ENCODE data around the gene SSH3. TPM values are rescaled to one million over a fixed set of nuclear protein-coding genes. Genes with fewer than 3 reads are reported as not detected.

SSH3 gene
- total RNA-seq, 2 donors from 2014 or later: 16.2 to 30.6 TPM

- H3K9me3 ChIP-seq: no peaks in the 10 kb centered on the region
- peak; percentile 36 for ATAC-seq
- no peak overlapping the region for H3K4me3 ChIP-seq
- 0 to 26% methylated on average over 1 to 3 of the region's 3 CpGs for WGBS, 2 donors
- no peaks in the 10 kb centered on the region for H3K27me3 ChIP-seq
- no peaks in the 10 kb centered on the region for H3K36me3 ChIP-seq (replicated peaks in 1 of 2; ENCODE audit: insufficient read depth in 1 of 2, low read depth in 2 of 2)
- DNase-seq: peak; percentile 74 to 80 (median 76)
- intact Hi-C loops (cut with DNase I): no loop called here
- peaks cover 51% of the 10 kb centered on the region for H3K4me1 ChIP-seq
- peak overlapping the region in 3 of 4 donors; percentile 98 to 100 (median 99) for H3K27ac ChIP-seq
- TF ChIP-seq POLR2A (IDR thresholded peaks at IDR 0.05) (peak in 1 of 3 donors; percentile 36), CTCF (IDR thresholded peaks at IDR 0.05) (peak; percentile 84 to 98 (median 94))
These were observed 53.7 kb downstream of the SSH3 start for GRCh38 chr11:67356864-67357561.

- no peak overlapping the region for H3K4me3 ChIP-seq
- no peak overlapping the region for H3K27ac ChIP-seq
- peaks cover 41% of the 10 kb centered on the region for H3K4me1 ChIP-seq
- no peak for ATAC-seq
- H3K36me3 ChIP-seq (replicated peaks in 1 of 2; ENCODE audit: insufficient read depth in 1 of 2, low read depth in 2 of 2): no peaks in the 10 kb centered on the region
- intact Hi-C loops (cut with DNase I): no loop called here
- TF ChIP-seq POLR2A (IDR thresholded peaks at IDR 0.05) (no peak), CTCF (IDR thresholded peaks at IDR 0.05) (no peak)
- 73 to 74% methylated on average over 11 to 12 of the region's 12 CpGs for WGBS, 2 donors
- DNase-seq: peak in 1 of 4 donors; percentile 47
- no peaks in the 10 kb centered on the region for H3K27me3 ChIP-seq
- H3K9me3 ChIP-seq: no peaks in the 10 kb centered on the region
These were observed 54.7 kb downstream of the SSH3 start for GRCh38 chr11:67357831-67358670.

Small RNA genes within 50 kb of the gene (small RNA-seq; reads per million reads assigned to genes)
- not detected for gene RN7SKP239

Other genes with a start within 250 kb of the SSH3 start
- gene RHOD, start 246.7 kb upstream of the SSH3 start, total RNA-seq: 10 to 100 TPM; 19.1 to 33.5 TPM
- 10 to 100 TPM; 26.5 to 29.0 TPM for gene KDM2A, start 184.3 kb upstream of the SSH3 start, total RNA-seq
- gene GRK2, start 37.1 kb upstream of the SSH3 start, total RNA-seq: 10 to 100 TPM; 27.4 to 36.3 TPM
- gene ANKRD13D, start 14.2 kb upstream of the SSH3 start, total RNA-seq: 10 to 100 TPM; 18.2 to 39.6 TPM
- 100 to 1,000 TPM in 1 of 2 donors, 10 to 100 TPM in 1; 82.1 to 103 TPM for gene POLD4, start 50.0 kb downstream of the SSH3 start, total RNA-seq
- 10 to 100 TPM in 1 of 2 donors, 1 to 10 TPM in 1; 2.3 to 14.5 TPM for gene CLCF1, start 70.1 kb downstream of the SSH3 start, total RNA-seq
- gene RAD9A, start 88.5 kb downstream of the SSH3 start, total RNA-seq: 10 to 100 TPM; 22.6 to 49.4 TPM
- 100 to 1,000 TPM in 1 of 2 donors, 10 to 100 TPM in 1; 81.1 to 104 TPM for gene PPP1CA, start 98.3 kb downstream of the SSH3 start, total RNA-seq
- gene TBC1D10C, start 100.6 kb downstream of the SSH3 start, total RNA-seq: 1 to 10 TPM; 1.6 to 4.3 TPM
- 1 to 10 TPM; 2.1 to 2.6 TPM for gene CARNS1, start 112.1 kb downstream of the SSH3 start, total RNA-seq
- 10 to 100 TPM; 34.9 to 36.1 TPM for gene RPS6KB2, start 125.0 kb downstream of the SSH3 start, total RNA-seq
- gene PTPRCAP, start 134.2 kb downstream of the SSH3 start, total RNA-seq: 1 to 10 TPM; 6.0 to 6.9 TPM
- gene CORO1B, start 139.9 kb downstream of the SSH3 start, total RNA-seq: 10 to 100 TPM; 53.1 to 55.3 TPM
- gene GPR152, start 149.2 kb downstream of the SSH3 start, total RNA-seq: not detected
- 1 to 10 TPM in 1 of 2 donors, not detected in 1; 3.1 TPM for gene CABP4, start 151.8 kb downstream of the SSH3 start, total RNA-seq
- 100 to 1,000 TPM in 1 of 2 donors, 10 to 100 TPM in 1; 69.5 to 118 TPM for gene TMEM134, start 165.7 kb downstream of the SSH3 start, total RNA-seq
- 10 to 100 TPM; 21.4 to 39.7 TPM for gene AIP, start 179.5 kb downstream of the SSH3 start, total RNA-seq
- gene PITPNM1, start 201.8 kb downstream of the SSH3 start, total RNA-seq: 10 to 100 TPM in 1 of 2 donors, 1 to 10 TPM in 1; 8.6 to 24.4 TPM
- gene CDK2AP2, start 204.6 kb downstream of the SSH3 start, total RNA-seq: 10 to 100 TPM; 56.7 to 59.4 TPM
- not detected for gene CABP2, start 219.9 kb downstream of the SSH3 start, total RNA-seq